ENCODE results near the gene SV2C.
A peak's percentile ranks its signal among the peaks of the same experiment; 100 is the strongest.

The SV2C gene

DNA sequence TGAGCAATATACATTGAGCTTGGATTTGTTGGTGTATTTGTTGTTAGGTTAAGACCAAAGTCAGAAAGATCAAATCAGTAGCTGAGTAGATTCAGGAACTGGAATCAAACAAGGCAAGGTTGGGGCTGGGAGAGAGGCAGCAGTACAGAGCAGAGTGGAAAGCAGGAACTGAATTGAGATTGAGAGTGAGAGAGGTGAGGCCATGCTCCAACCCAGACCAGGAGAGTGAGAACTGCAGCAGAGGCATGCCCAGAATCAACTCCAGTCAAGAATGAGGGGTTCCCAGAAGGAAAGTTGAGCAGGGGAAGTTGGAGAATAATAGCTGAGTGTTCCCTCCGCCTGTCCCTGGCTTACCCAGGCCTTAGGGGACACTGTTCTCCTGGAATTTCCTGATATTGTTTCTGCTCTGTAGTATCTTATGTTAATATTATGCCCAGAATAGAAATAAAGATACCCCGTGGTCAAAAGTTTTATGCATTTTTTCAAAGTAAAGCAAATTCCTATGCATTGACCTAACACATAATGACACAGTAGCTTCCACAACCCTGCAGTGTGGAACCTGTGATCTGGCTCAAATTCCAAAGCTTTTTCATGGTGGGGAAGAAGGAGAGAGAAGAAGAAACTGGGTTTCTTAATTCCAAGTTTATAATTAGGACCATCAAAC, 82.7 kb downstream of the SV2C start:
- TF ChIP-seq, protein P1, sequence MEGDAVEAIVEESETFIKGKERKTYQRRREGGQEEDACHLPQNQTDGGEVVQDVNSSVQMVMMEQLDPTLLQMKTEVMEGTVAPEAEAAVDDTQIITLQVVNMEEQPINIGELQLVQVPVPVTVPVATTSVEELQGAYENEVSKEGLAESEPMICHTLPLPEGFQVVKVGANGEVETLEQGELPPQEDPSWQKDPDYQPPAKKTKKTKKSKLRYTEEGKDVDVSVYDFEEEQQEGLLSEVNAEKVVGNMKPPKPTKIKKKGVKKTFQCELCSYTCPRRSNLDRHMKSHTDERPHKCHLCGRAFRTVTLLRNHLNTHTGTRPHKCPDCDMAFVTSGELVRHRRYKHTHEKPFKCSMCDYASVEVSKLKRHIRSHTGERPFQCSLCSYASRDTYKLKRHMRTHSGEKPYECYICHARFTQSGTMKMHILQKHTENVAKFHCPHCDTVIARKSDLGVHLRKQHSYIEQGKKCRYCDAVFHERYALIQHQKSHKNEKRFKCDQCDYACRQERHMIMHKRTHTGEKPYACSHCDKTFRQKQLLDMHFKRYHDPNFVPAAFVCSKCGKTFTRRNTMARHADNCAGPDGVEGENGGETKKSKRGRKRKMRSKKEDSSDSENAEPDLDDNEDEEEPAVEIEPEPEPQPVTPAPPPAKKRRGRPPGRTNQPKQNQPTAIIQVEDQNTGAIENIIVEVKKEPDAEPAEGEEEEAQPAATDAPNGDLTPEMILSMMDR (IDR thresholded peaks at IDR 0.05; ENCODE audit: extremely low read depth, missing control alignments): no peak
- DNase-seq (ENCODE audit: low spot score): no peak

DNA sequence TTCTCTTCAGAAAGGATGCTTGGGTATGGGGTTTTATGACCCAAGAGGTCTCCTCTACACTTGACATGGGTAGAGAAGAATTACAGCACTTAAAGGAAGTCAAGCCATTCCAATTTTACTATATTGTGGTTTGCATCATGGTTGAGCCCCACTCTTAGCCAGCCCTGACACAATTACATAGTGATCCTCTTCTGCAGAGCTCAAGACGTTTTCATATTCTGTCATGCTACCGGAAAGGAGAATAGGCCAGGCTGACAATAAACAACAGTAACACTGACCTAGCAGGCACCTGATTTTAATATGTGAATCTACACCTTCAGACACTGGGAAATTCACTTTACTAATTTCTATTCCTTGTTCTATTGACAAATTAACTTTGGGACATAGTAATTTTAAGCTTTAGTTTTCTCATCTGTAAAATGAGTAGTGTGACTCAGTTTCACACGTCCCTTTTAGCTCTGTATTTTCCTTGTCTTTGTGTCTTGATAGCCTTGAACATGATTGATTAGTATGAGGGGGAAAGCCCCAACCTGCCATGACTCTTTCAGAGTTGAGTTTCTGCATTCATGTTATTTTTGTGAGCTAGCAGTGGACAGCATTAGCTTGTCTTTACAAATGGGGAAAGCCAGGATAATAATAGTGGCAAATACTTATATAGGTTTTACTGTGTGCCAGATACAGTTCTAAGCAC, 83.8 kb downstream of the SV2C start:
- TF ChIP-seq, protein P1 (IDR thresholded peaks at IDR 0.05; ENCODE audit: extremely low read depth, missing control alignments): no peak
- no peak for DNase-seq (ENCODE audit: low spot score)

DNA sequence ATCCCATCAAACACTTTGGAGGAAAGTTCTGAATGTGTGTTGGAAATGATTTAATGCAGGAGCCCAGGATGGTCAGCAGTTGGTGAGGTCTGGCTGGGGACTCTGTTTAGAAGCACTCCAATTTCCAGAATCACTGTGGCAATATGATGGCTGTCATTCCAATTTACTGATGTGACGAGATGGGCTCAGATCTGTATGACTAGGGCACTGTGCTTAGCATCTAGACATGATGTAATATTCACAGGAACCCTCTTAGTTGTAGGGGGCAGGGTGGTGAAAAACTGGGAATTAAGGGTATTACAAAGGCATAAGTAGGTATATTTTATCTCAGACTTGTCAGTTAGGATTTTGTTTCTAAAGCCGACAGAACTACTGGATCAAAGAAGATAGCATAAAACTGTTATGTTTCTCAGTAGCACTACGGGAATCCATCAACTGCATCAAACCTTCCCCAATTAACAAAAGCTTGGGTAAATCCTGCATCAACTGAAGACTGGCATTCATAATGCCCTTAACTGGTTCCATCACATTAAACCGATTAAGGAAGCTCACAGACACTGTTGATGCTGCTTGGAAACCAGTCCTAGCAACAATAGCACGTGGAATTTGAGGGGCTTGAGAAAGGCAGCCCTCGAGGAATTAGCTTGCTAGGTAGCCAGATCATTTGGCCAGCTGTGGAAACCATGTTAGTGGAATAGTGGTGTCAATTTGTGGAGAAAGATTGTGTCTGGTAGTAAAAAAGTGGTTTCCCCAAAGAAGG, 86.1 kb downstream of the SV2C start:
- TF ChIP-seq, protein P1 (IDR thresholded peaks at IDR 0.05; ENCODE audit: extremely low read depth, missing control alignments): no peak
- DNase-seq (ENCODE audit: low spot score): no peak

DNA sequence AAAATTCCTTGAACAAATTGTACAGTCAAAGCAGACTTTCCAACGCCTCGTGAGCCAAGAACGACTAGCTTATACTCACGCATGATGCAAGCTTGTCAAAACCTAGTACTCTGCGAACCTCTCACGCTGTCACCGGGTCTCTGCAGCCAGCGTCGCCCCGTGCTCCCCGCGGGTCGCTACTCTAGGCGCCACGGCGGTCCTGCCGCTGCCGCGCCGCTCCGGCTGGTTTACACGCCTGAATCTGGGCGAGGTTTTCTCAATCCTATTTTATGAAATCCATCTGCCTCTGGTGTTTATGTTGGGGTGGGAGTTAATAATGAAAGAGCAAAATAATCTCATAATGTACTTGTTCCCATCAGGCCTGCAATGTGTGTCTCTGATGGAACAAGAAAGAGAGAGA, 90.9 kb downstream of the SV2C start:
- no peak for DNase-seq (ENCODE audit: low spot score)
- TF ChIP-seq, protein P1 (IDR thresholded peaks at IDR 0.05; ENCODE audit: extremely low read depth, missing control alignments): no peak

DNA sequence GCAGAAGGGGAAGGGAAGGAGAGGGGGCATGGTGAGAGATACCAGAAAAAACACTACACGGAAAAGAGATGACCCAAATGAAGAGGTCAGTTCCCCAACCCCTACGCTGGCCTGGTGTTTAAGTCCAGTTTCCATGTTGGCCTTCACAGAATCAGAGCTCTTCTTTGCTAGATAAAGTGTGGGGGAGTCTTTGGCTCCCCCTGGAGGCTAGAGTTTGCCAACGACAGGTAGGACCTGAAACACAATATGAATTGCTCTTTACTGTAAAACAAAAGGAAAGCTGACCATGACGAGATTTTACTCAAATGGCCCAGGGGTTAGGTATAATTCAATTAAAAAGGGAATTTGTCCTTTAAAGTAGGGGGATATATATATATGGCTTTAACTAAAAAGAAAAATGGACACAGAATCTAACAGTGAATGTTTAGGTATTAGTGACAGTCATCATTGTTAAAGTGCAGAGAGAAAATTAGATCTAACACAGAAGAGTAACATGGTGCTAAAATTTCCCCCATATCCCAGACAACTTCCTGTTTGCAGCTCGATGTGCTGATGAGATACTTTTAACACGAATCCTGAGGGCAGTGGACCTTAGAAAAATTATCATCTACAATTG, 92.0 kb downstream of the SV2C start:
- TF ChIP-seq, protein P1 (IDR thresholded peaks at IDR 0.05; ENCODE audit: extremely low read depth, missing control alignments): peak; percentile 49
- DNase-seq (ENCODE audit: low spot score): peak; percentile 91

DNA sequence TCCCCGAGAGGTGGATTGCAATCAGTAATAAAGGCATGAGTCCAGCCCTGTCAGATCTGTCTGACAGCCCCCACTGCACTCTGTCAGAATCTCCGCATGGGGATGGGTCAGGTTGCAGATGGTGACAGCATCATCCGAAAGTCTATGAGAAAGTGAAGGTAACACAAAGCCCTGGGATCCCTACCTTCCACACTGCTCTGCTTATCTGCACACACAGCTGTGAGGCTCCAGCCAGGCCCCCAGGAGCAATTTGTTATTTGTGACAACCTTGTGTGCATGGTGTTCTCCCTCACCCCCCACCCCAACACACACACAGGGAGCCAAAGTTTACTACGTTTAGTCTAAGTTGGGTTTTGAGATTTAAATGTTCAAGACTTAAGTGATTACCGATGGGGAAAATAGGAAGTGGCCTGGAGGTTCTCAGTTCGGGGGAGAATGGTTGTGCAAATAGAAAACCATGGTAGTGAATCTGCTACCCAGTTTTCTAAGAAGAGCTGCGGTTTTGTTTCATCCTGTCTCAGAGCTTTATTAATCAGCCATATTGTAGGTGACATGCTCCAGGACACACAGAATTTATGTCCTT, 92.7 kb downstream of the SV2C start:
- TF ChIP-seq, protein P1 (IDR thresholded peaks at IDR 0.05; ENCODE audit: extremely low read depth, missing control alignments): no peak
- peak; percentile 72 for DNase-seq (ENCODE audit: low spot score)

Data from GM20000 (cell line).